Esophagus squamous epithelium (tissue), 5 donors: ENCODE results near the gene SERPINA6. TPM values are rescaled to one million over a fixed set of nuclear protein-coding genes. Genes with fewer than 3 reads are reported as not detected.

ENCODE experiments used
- DNase-seq: peaks from one replicate; lab custom pipeline; 2025; lab: John Stamatoyannopoulos, UW
- H3K27ac ChIP-seq, 4 donors: fragments of 200-600 bp; sonication (generic); one replicate each; pipeline ENCODE4 v1.5.1; 2016 to 2019; ENCODE audit warnings: mild to moderate bottlenecking in 1 of 4
- H3K27me3 ChIP-seq, 4 donors: fragments of 200-600 bp; sonication (generic); 1 replicate in 3 of 4; 2 replicates in 1 of 4; pipeline versions ENCODE4 v1.5.1 to v1.6.0; 2017 to 2021; ENCODE audit warnings: antibody characterized with exemption in 1 of 4
- H3K36me3 ChIP-seq, 3 donors: fragments of 200-600 bp; sonication (generic); one replicate each; pipeline ENCODE4 v1.5.1; 2016 to 2019
- H3K4me1 ChIP-seq, 3 donors: fragments of 200-600 bp; sonication (generic); one replicate each; pipeline ENCODE4 v1.5.1; 2017 to 2019
- H3K4me3 ChIP-seq, 4 donors: fragments of 200-600 bp; sonication (generic); 1 replicate in 3 of 4; 2 replicates in 1 of 4; pipeline ENCODE4 v1.5.1; 2016 to 2019; ENCODE audit warnings: mild to moderate bottlenecking in 2 of 4, moderate library complexity in 1 of 4
- H3K9me3 ChIP-seq, 3 donors: fragments of 200-600 bp; sonication (generic); one replicate each; pipeline ENCODE4 v1.5.1; 2016 to 2019
- POLR2A ChIP-seq, 4 donors: fragments of 450-650 bp; IDR thresholded peaks; one replicate each; pipeline ENCODE4 v1.6.1; 2017; ENCODE audit warnings: antibody characterized with exemption in 4 of 4, mild to moderate bottlenecking in 4 of 4, moderate library complexity in 3 of 4
- WGBS, 2 donors: methylation state at CpG; one replicate each; pipeline ENCODE4 v1.1.5; 2018; 5-methylcytosine and 5-hydroxymethylcytosine counted together
- intact Hi-C: fragments of 100-400 bp; cut with DNase I; formaldehyde crosslinking; loops from one replicate; pipeline ENCODE4 v1.15.0; 2022
- total RNA-seq, 4 donors: library from RNA; depleted of rRNA; stranded (reverse); fragments of >200 nt; gene quantifications; one replicate each; pipeline ENCODE4 v1.1.0, GENCODE V29; 2016
- TF ChIP-seq, protein P1 (sequence below), 6 experiments: fragments of 450-650 bp in 4 of 6; fragments of 200-600 bp in 2 of 6; sonication (generic) in 2 of 6; IDR thresholded peaks; one replicate each; pipeline ENCODE4 v1.5.1; 2016 to 2019; ENCODE audit warnings: antibody characterized with exemption in 6 of 6, mild to moderate bottlenecking in 4 of 6, moderate library complexity in 4 of 6
- donor health status: DM: yes; HTN: yes; CAD: no.

SERPINA6 gene
- total RNA-seq, 4 donors from 2014 or later: not detected

DNA sequence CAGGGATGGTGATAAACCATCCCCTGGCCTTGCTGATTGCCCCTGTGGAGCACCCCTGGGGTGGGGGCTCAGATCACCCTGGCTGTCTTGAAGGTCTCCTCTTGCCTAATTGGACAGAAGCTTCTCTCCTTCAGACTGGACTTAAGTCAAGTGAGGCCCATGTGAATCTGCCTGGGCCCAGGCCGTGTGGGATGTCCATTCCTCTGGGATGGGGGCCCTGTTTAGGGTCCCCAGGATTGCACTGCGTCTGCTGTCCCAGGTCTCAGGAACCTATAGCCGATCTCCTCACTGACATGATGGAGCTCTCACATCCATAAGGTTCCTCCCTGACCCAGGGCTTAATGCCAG, 45.1 kb upstream of the SERPINA6 start:
- Histone ChIP-seq H3K36me3 (no peaks in the 10 kb centered on the region), H3K9me3 (no peaks in the 10 kb centered on the region), H3K4me1 (no peaks in the 10 kb centered on the region), H3K27me3 (peaks cover 0 to 2% (median 0%) of the 10 kb centered on the region in 4 donors), H3K27ac (no peak overlapping the region), H3K4me3 (no peak overlapping the region)
- DNase-seq: no peak
- TF ChIP-seq POLR2A (IDR thresholded peaks at IDR 0.05): no peak
- TF ChIP-seq, protein P1, sequence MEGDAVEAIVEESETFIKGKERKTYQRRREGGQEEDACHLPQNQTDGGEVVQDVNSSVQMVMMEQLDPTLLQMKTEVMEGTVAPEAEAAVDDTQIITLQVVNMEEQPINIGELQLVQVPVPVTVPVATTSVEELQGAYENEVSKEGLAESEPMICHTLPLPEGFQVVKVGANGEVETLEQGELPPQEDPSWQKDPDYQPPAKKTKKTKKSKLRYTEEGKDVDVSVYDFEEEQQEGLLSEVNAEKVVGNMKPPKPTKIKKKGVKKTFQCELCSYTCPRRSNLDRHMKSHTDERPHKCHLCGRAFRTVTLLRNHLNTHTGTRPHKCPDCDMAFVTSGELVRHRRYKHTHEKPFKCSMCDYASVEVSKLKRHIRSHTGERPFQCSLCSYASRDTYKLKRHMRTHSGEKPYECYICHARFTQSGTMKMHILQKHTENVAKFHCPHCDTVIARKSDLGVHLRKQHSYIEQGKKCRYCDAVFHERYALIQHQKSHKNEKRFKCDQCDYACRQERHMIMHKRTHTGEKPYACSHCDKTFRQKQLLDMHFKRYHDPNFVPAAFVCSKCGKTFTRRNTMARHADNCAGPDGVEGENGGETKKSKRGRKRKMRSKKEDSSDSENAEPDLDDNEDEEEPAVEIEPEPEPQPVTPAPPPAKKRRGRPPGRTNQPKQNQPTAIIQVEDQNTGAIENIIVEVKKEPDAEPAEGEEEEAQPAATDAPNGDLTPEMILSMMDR (IDR thresholded peaks at IDR 0.05): no peak
- intact Hi-C loops: no loop called here
- 20 to 73% methylated on average over 1 to 2 of the region's 3 CpGs for WGBS, 2 donors

DNA sequence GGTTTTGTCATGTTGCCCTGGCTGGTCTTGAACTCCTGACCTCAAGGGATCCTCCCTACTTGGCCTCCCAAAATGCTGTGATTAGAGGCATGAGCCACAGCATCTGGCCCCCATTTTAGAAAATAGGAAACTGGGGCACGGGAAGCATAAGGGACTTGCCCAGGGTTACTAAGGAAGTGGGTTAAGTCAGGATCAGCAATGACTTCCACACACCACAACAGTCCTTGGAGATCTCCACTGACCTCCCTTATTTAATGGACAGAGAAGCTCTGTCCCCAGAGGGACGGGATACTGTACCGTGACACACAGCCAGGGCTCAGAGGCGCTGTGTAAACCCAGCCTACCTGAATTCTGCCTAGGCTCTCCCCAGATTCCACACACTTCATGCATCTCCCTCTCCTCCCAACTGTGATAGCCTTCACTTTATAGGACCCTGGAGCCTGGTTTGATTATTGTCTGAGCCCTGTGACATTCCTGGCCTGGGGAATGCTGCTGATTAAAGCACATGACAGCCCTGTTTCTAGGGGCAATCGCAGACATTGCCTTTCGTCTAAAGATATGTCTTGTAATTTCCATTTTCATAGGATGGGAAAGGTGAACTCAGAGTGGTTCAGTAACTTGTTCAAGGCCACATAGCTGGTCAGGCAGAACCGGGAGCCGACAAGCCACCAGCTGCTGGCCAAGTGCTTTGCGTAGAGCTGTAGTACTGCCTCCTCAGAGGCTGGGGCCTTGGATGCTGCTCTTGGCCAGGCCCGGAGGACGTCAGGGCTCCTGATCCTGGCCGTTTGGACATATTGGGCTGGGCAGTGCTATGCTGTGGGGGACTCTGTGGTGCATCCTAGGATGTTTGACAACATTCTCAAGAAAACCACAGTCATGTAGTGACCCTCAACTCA, 44.5 kb upstream of the SERPINA6 start:
- Histone ChIP-seq H3K36me3 (no peaks in the 10 kb centered on the region), H3K4me1 (no peaks in the 10 kb centered on the region), H3K27me3 (peaks cover 0 to 2% (median 0%) of the 10 kb centered on the region in 4 donors), H3K4me3 (no peak overlapping the region), H3K9me3 (no peaks in the 10 kb centered on the region), H3K27ac (no peak overlapping the region)
- DNase-seq: no peak
- intact Hi-C loops: no loop called here
- no peak for TF ChIP-seq POLR2A (IDR thresholded peaks at IDR 0.05)
- TF ChIP-seq, protein P1 (IDR thresholded peaks at IDR 0.05): no peak
- 79 to 82% methylated on average over 11 to 12 of the region's 12 CpGs for WGBS, 2 donors

DNA sequence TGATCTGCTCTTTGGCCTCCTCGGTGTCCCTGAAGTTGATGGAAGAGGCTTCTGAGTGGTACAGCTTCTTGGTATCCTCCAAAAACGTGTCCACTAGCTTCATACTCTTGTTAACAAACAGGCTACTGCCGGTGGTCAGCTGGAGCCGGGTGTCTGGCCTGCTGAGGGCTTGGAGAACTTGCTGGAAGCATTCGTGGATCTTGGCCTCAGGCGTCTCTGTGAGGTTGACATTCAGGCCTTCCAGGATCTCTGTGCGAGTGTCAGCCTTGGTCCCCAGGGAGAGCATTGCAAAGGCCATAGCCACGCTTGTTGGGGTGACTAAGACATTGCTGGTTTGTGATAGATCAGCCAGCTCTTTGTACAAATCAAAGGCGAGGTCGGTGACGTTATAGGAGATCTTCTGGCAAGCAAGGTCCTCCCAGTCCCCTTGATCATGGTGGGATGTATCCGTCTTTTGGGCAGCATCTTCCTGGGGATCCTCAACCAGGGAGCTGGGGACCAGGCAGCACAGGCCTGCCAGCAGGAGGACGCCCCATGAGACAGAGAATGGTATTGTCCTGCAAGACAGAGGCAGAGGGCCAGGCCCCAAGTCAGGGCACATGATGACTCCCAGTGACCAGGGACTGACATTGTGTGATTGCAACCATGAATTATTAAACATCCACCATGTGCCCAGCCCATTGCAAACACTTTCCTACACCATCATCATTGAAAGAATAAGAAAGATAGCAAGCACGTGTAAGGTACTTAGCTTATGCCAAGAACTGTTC, 43.2 kb upstream of the SERPINA6 start, which contains the start of gene SERPINA2:
SERPINA2 (minus strand) TSS at position 553 of the 770 bp plus-strand sequence.
- no peaks in the 10 kb centered on the region for H3K9me3 ChIP-seq
- no peak within 1 kb of the TSS for H3K27ac ChIP-seq
- H3K4me3 ChIP-seq: no peak within 1 kb of the TSS
- DNase-seq: no peak
- no peaks in the 10 kb centered on the region for H3K36me3 ChIP-seq
- intact Hi-C loops: no loop called here
- TF ChIP-seq, protein P1 (IDR thresholded peaks at IDR 0.05): no peak
- TF ChIP-seq POLR2A (IDR thresholded peaks at IDR 0.05): no peak
- H3K4me1 ChIP-seq: no peaks in the 10 kb centered on the region
- WGBS, 2 donors: 53 to 76% methylated on average over 4 to 7 of the region's 14 CpGs
- peaks cover 0 to 2% (median 0%) of the 10 kb centered on the region in 4 donors for H3K27me3 ChIP-seq

DNA sequence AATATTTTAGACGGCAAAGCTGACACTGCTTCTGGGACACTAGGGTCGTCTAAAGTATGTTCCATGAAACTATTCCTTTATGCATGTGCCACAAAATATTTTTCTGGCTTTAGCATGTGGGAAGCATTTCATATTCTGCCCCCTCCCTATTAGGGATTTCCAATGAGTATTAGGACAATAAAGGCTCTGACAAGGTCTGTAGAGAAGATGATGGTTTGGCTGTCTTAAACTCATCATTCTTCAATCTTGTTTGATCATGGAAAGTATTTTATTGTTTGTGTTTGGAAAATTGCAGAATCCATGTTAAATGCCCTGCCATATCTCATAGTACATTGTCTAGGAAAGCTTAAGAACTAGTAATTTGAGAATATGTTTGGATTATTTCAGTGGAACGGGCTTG, 42.5 kb upstream of the SERPINA6 start:
- 75 to 80% methylated on average over 3 of the region's 3 CpGs for WGBS, 2 donors
- no peak overlapping the region for H3K27ac ChIP-seq

More for the DNA sequence above, 42.5 kb upstream of the SERPINA6 start:
- no peak for TF ChIP-seq POLR2A (IDR thresholded peaks at IDR 0.05)
- TF ChIP-seq, protein P1 (IDR thresholded peaks at IDR 0.05): no peak
- H3K36me3 ChIP-seq: no peaks in the 10 kb centered on the region
- no peak overlapping the region for H3K4me3 ChIP-seq
- no peaks in the 10 kb centered on the region for H3K9me3 ChIP-seq
- no peaks in the 10 kb centered on the region for H3K4me1 ChIP-seq
- intact Hi-C loops: no loop called here
- H3K27me3 ChIP-seq: peaks cover 0 to 2% (median 0%) of the 10 kb centered on the region in 4 donors
- no peak for DNase-seq
